Measurements from ENCODE around the gene CCN6.

GRCh38 chr6:112081569-112081968 is 27.7 kb downstream of the CCN6 start:
- TF ChIP-seq EZH2 (IDR thresholded peaks at IDR 0.05): no peak
- no peak for TF ChIP-seq POLR2AphosphoS5 (IDR thresholded peaks at IDR 0.05; ENCODE audit: borderline replicate concordance, low read depth, low read length)
